SK-N-MC (cell line): ENCODE measurements around the gene FALEC.

ENCODE experiments used
- EZH2 ChIP-seq: fragments of 200-600 bp; sonication (generic); IDR thresholded peaks from one replicate; pipeline ENCODE4 v1.6.1; 2017; ENCODE audit warnings: antibody characterized with exemption
- POLR2AphosphoS5 ChIP-seq: IDR thresholded peaks from 2 replicates; pipeline ENCODE4 v1.6.1; 2012; ENCODE audit warnings: mild to moderate bottlenecking, low read depth, low read length, borderline replicate concordance

GRCh38 chr1:150551784-150552127 lies 36.2 kb downstream of the FALEC start:
- no peak for TF ChIP-seq EZH2
- TF ChIP-seq POLR2AphosphoS5 = no peak
